DOHH2 (cell line): ENCODE data around the gene PPP2R5B.

Experiments
- H3F3A ChIP-seq: fragments of 200-600 bp; sonication (generic), shearing (Covaris generic); 2 replicates; pipeline ENCODE4 v1.6.0; 2016; ENCODE audit warnings: antibody characterized with exemption, mild to moderate bottlenecking; ENCODE audit not compliant: control insufficient read depth, insufficient read depth
- H3K27ac ChIP-seq: fragments of 200-600 bp; sonication (generic); 2 replicates; pipeline ENCODE4 v1.5.1; 2014; ENCODE audit warnings: low read depth, mild to moderate bottlenecking, low read length, moderate library complexity
- H3K27me3 ChIP-seq: fragments of 200-600 bp; sonication (generic); 2 replicates; pipeline ENCODE4 v1.6.1; 2014; ENCODE audit warnings: mild to moderate bottlenecking, low read length, mixed read lengths; ENCODE audit not compliant: control insufficient read depth
- H3K36me3 ChIP-seq: fragments of 200-600 bp; sonication (generic); 2 replicates; pipeline ENCODE4 v1.6.1; 2014; ENCODE audit warnings: mild to moderate bottlenecking, low read length, moderate library complexity, mixed read lengths; ENCODE audit not compliant: control insufficient read depth
- H3K4me1 ChIP-seq: fragments of 200-600 bp; sonication (generic); 2 replicates; pipeline ENCODE4 v1.6.1; 2014; ENCODE audit warnings: mild to moderate bottlenecking, low read length, mixed read lengths; ENCODE audit not compliant: control insufficient read depth
- H3K4me2 ChIP-seq: fragments of 200-600 bp; sonication (generic); 2 replicates; pipeline ENCODE4 v1.6.0; 2014; ENCODE audit warnings: mild to moderate bottlenecking, low read length, moderate library complexity
- H3K4me3 ChIP-seq: fragments of 200-600 bp; sonication (generic); 2 replicates; pipeline ENCODE4 v1.5.1; 2014; ENCODE audit warnings: mild to moderate bottlenecking, low read length, mixed read lengths
- H3K79me2 ChIP-seq: fragments of 200-600 bp; sonication (generic); 2 replicates; pipeline ENCODE4 v1.6.1; 2014; ENCODE audit warnings: mild to moderate bottlenecking, low read length, mixed read lengths; ENCODE audit not compliant: control insufficient read depth
- H3K9me2 ChIP-seq: fragments of 200-600 bp; sonication (generic); replicated peaks from 2 replicates; pipeline ENCODE4 v1.6.1; 2014; ENCODE audit warnings: mild to moderate bottlenecking, low read length, mixed read lengths; ENCODE audit not compliant: control insufficient read depth
- H3K9me3 ChIP-seq: fragments of 200-600 bp; sonication (generic); 2 replicates; pipeline ENCODE4 v1.6.1; 2014; ENCODE audit warnings: antibody characterized with exemption, low read length, mixed read lengths; ENCODE audit not compliant: control insufficient read depth, insufficient read depth
- H4K20me1 ChIP-seq: fragments of 200-600 bp; sonication (generic); 2 replicates; pipeline ENCODE4 v1.6.0; 2014; ENCODE audit warnings: low read depth, mild to moderate bottlenecking, antibody characterized with exemption, low read length, moderate library complexity; ENCODE audit not compliant: control insufficient read depth, insufficient read depth
- CTCF ChIP-seq: fragments of 200-600 bp; sonication (generic); IDR thresholded peaks from one replicate; pipeline ENCODE4 v1.5.1; 2014; ENCODE audit warnings: antibody characterized with exemption, mild to moderate bottlenecking, low read depth, low read length; ENCODE audit not compliant: poor library complexity, severe bottlenecking
- EZH2phosphoT487 ChIP-seq: fragments of 200-600 bp; sonication (generic); IDR thresholded peaks from 2 replicates; pipeline ENCODE4 v1.6.1; 2017; ENCODE audit warnings: borderline replicate concordance, mild to moderate bottlenecking, antibody characterized with exemption, low read length, moderate library complexity, mixed read lengths

Gene PPP2R5B

GRCh38 chr11:64923944-64924909, at the start of gene PPP2R5B:
TSS of gene PPP2R5B (plus strand) at chr11:64924689. CDS start at chr11:64925735, 1,046 bp downstream.
- H3K4me2 ChIP-seq: peak within 1 kb of the TSS; percentile 72
- H3K4me3 ChIP-seq: peak within 1 kb of the TSS; percentile 75
- H3K27ac ChIP-seq: 0 out of 2 replicates have a peak within 1 kb of the TSS, but pooled peaks have one; percentile 22
- H3K27me3 ChIP-seq: no peaks in the 10 kb centered on the region
- H3K79me2 ChIP-seq: no peaks in the 10 kb centered on the region
- H3K36me3 ChIP-seq: no peaks in the 10 kb centered on the region
- H3K9me3 ChIP-seq: no peaks in the 10 kb centered on the region
- H3K4me1 ChIP-seq: peaks cover 31% of the 10 kb centered on the region
- H3K9me2 ChIP-seq: no peaks in the 10 kb centered on the region
- H4K20me1 ChIP-seq: no peaks in the 10 kb centered on the region
- H3F3A ChIP-seq: no peaks in the 10 kb centered on the region
- no peak for TF ChIP-seq CTCF

- Histone ChIP-seq H3K9me3 (no peaks in the 10 kb centered on the region), H3K79me2 (peaks cover 84% of the 10 kb centered on the region), H3K4me2 (peak overlapping the region; percentile 100), H3K4me1 (peaks cover 79% of the 10 kb centered on the region), H3K36me3 (peaks cover 74% of the 10 kb centered on the region), H3K4me3 (peak overlapping the region; percentile 95), H4K20me1 (peaks cover 18% of the 10 kb centered on the region; the same call in 1 of the 2 replicates), H3K9me2 (no peaks in the 10 kb centered on the region), H3K27ac (peak overlapping the region; percentile 82), H3K27me3 (no peaks in the 10 kb centered on the region), H3F3A (peaks cover 11% of the 10 kb centered on the region; the same call in 1 of the 2 replicates)
- TF ChIP-seq EZH2phosphoT487 (no peak), CTCF (peak; percentile 17)
These were observed 48.9 kb upstream of the PPP2R5B start for GRCh38 chr11:64875369-64876228.

- H3K36me3 ChIP-seq: peaks cover 67% of the 10 kb centered on the region
These were observed 48.2 kb upstream of the PPP2R5B start for GRCh38 chr11:64876229-64876750.

More at GRCh38 chr11:64876229-64876750, 48.2 kb upstream of the PPP2R5B start:
- no peaks in the 10 kb centered on the region for H3K9me3 ChIP-seq
- H3K9me2 ChIP-seq: no peaks in the 10 kb centered on the region
- H3K27ac ChIP-seq: peak overlapping the region; percentile 82
- peaks cover 78% of the 10 kb centered on the region for H3K79me2 ChIP-seq
- peaks cover 79% of the 10 kb centered on the region for H3K4me1 ChIP-seq
- peak overlapping the region; percentile 95 for H3K4me3 ChIP-seq
- H3K4me2 ChIP-seq: peak overlapping the region; percentile 100
- H4K20me1 ChIP-seq: peaks cover 18% of the 10 kb centered on the region; the same call in 1 of the 2 replicates
- H3F3A ChIP-seq: peaks cover 11% of the 10 kb centered on the region; the same call in 1 of the 2 replicates
- TF ChIP-seq EZH2phosphoT487: no peak
- TF ChIP-seq CTCF: no peak
- no peaks in the 10 kb centered on the region for H3K27me3 ChIP-seq
